ENCODE measurements around the gene C18orf32. TPM values are rescaled to one million over a fixed set of nuclear protein-coding genes. Genes with fewer than 3 reads are reported as not detected.

The C18orf32 gene
- total and polyA plus RNA-seq, 2 of the 8 experiments (the other 6 are each of a cell fraction or from before 2014, with no cell fraction given) = 17.3 to 20.1 TPM

- TF ChIP-seq RAD21 (IDR thresholded peaks at IDR 0.05 in 1 of 2, conservative IDR thresholded peaks at IDR 0.05 in 1 of 2; ENCODE audit: low read depth in 2 of 2, low read length in 2 of 2) = no peak; a peak in 1 of 4 replicates
Measured at GRCh38 chr18:49500201-49500921, 13.3 kb upstream of the C18orf32 start (continued).
